Measurements from ENCODE around the gene INPP5E.

The INPP5E gene

DNA sequence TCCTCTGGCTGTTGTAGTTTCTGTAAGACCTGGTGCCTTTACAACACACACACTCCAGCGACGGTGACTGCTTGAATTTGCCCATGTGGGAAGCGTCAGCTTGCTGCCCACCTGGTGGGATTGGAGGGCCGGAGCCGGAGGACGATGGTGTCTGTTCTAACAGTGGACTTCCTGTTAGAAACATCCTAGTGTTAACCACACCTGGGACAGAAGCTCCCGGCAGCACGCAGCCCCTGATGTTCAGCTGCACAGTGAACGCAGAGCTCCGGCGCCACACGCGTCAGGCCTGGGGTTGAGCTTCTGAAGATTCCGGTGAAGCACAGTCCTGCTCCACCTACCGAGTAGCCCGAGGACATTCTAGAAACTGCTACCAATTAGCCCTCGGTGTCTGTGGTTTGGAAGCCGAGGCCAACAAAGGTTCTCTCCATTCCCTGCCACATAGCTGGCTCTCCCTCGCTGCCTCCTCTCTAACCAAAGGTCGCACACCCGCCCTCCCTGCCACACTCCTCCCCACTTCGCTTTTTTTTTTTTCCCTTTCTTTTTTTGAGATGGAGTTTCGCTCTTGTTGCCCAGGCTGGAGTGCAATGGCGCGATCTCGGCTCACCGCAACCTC, 14.8 kb downstream of the INPP5E start:
- H3K4me1 ChIP-seq (ENCODE audit: insufficient read depth, low read length): no peaks in the 10 kb centered on the region
- H3K9me3 ChIP-seq (ENCODE audit: low read length): no peaks in the 10 kb centered on the region
- no peak overlapping the region for H3K4me3 ChIP-seq (ENCODE audit: low read length)
- H2AFZ ChIP-seq (ENCODE audit: low read depth, low read length): no peak overlapping the region
- peaks cover 63% of the 10 kb centered on the region for H3K36me3 ChIP-seq (ENCODE audit: insufficient read depth, low read length)
- H3K27me3 ChIP-seq (ENCODE audit: insufficient read depth, low read length): no peaks in the 10 kb centered on the region

DNA sequence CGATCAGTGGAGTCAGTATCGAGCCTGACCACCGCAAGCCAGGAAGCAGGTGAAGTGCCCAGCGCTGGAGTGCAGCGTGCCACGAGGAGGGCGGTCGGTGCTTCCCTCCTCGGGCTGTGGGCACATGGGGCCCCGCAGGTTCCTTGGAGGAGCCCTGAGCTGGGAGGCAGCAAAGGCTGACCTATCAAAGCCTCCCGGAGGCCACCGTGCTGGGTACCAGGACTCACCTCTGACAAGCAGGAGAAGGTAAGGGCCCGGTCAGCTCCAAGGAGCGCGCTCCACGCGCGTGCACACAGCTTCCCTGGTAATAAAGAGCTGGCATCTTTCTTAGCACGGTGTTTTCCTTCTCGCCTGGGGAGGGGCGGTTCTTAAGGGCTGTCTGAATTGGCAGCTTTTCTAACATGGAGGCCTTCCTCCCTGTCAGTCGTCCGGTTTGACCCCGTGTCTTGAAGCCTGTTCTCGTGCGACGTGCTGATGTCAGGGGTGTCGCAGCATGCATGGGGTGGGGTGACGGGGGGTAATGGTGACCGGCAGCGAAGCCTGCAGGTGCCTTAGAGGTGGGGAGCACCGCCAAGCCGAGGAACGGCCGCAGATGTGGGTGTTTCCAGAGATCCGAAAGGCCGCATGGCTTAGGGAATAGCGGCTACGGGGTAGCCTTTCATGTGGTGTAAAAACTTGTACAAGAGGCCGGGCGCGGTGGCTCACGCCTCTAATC, 16.1 kb downstream of the INPP5E start:
- H3K4me1 ChIP-seq (ENCODE audit: insufficient read depth, low read length): no peaks in the 10 kb centered on the region
- H2AFZ ChIP-seq (ENCODE audit: low read depth, low read length): no peak overlapping the region
- H3K27me3 ChIP-seq (ENCODE audit: insufficient read depth, low read length): no peaks in the 10 kb centered on the region
- peaks cover 60% of the 10 kb centered on the region for H3K36me3 ChIP-seq (ENCODE audit: insufficient read depth, low read length)
- no peak overlapping the region for H3K4me3 ChIP-seq (ENCODE audit: low read length)
- H3K9me3 ChIP-seq (ENCODE audit: low read length): no peaks in the 10 kb centered on the region

DNA sequence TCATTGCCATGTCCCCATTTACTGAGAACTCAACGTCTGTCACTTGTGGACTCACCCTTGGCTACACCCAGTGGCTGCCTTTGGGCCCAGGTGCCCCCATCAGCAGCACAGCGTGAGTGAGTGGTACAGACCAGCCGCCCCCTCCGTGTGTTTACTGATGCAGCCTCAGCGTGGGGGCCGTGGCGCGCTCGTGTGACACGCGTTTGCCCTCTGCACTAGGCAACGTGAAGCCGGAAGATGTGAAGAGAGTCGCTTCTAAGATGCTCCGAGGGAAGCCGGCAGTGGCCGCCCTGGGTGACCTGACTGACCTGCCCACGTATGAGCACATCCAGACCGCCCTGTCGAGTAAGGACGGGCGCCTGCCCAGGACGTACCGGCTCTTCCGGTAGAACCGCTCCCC, 16.8 kb downstream of the INPP5E start:
- H3K4me3 ChIP-seq (ENCODE audit: low read length): no peak overlapping the region
- no peaks in the 10 kb centered on the region for H3K9me3 ChIP-seq (ENCODE audit: low read length)
- H3K36me3 ChIP-seq (ENCODE audit: insufficient read depth, low read length): peaks cover 66% of the 10 kb centered on the region
- no peaks in the 10 kb centered on the region for H3K4me1 ChIP-seq (ENCODE audit: insufficient read depth, low read length)
- H3K27me3 ChIP-seq (ENCODE audit: insufficient read depth, low read length): no peaks in the 10 kb centered on the region
- H2AFZ ChIP-seq (ENCODE audit: low read depth, low read length): no peak overlapping the region

DNA sequence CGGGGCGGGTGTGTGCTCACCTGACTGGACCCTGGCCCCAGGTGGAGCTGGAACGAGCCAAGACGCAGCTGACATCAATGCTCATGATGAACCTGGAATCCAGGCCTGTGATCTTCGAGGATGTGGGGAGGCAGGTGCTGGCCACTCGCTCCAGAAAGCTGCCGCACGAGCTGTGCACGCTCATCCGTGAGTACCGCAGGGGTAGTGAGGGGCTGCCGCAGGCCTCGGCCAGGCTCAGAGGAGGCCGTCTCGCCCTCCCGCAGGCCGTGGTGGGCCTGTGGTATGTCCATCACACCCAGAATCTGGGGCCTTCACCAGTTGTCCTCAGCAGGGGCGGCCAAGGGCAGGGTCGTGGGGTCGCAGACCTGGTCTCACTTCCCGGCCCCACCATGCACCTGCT, 17.9 kb downstream of the INPP5E start:
- Histone ChIP-seq H2AFZ (ENCODE audit: low read depth, low read length) (no peak overlapping the region), H3K9me3 (ENCODE audit: low read length) (no peaks in the 10 kb centered on the region), H3K4me1 (ENCODE audit: insufficient read depth, low read length) (no peaks in the 10 kb centered on the region), H3K4me3 (ENCODE audit: low read length) (no peak overlapping the region), H3K27me3 (ENCODE audit: insufficient read depth, low read length) (no peaks in the 10 kb centered on the region), H3K36me3 (ENCODE audit: insufficient read depth, low read length) (peaks cover 71% of the 10 kb centered on the region)

DNA sequence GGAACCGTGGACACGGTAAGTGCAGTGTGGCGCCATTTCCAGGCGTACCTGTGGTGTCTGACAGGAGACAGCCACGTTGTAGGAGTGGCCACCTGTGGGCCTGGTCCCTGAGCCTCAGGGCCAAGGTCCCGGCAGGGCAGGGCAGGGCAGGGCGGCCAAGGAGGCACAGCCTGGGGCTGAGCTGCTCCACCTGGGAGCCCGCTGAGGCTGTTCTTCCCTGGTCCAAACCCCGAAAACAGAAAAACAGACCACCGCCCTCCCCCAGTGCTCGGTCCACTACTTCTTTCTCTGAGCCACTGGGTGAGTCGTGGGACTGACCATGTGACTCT, 20.6 kb downstream of the INPP5E start:
- peaks cover 84% of the 10 kb centered on the region for H3K36me3 ChIP-seq (ENCODE audit: insufficient read depth, low read length)

DNA sequence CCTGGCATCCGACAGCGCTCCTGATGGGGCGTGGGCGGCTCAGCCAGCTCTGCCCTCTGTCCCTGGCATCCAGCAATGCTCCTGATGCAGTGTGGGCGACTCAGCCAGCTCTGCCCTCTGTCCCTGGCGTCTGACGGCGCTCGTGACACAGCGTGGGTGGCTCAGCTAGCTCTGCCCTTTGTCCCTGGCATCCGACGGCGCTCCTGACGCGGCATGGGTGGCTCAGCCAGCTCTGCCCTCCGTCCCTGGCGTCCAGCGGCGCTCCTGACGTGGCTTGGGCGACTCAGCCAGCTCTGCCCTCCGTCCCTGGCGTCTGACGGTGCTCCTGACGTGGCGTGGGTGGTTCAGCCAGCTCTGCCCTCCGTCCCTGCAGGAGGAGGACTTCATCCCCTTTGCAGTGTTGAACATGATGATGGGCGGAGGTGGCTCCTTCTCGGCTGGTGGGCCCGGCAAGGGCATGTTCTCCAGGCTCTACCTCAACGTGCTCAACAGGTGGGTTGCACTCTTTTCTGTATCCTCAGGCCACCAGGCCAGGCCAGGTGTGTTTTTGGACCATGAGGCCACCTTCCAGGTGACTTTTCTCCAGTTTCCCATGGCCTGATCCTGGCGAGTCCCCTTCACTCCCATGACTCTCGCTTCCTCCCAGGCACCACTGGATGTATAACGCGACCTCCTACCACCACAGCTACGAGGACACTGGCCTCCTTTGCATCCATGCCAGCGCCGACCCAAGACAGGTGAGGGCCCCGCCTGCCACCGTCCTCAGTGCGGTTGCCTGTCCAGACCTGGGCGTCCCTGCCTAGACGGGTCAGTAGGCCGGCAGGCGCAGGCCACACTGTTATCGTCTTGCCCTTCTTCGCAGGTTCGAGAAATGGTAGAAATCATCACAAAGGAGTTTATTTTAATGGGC, 21.2 kb downstream of the INPP5E start:
- H3K9me3 ChIP-seq (ENCODE audit: low read length): no peaks in the 10 kb centered on the region
- H3K27me3 ChIP-seq (ENCODE audit: insufficient read depth, low read length): no peaks in the 10 kb centered on the region
- H2AFZ ChIP-seq (ENCODE audit: low read depth, low read length): no peak overlapping the region
- H3K4me1 ChIP-seq (ENCODE audit: insufficient read depth, low read length): no peaks in the 10 kb centered on the region
- peaks cover 85% of the 10 kb centered on the region for H3K36me3 ChIP-seq (ENCODE audit: insufficient read depth, low read length)
- no peak overlapping the region for H3K4me3 ChIP-seq (ENCODE audit: low read length)

More for the DNA sequence above, 20.6 kb downstream of the INPP5E start:
- H3K27me3 ChIP-seq (ENCODE audit: insufficient read depth, low read length): no peaks in the 10 kb centered on the region
- no peaks in the 10 kb centered on the region for H3K4me1 ChIP-seq (ENCODE audit: insufficient read depth, low read length)
- H2AFZ ChIP-seq (ENCODE audit: low read depth, low read length): no peak overlapping the region
- H3K4me3 ChIP-seq (ENCODE audit: low read length): no peak overlapping the region
- H3K9me3 ChIP-seq (ENCODE audit: low read length): no peaks in the 10 kb centered on the region

DNA sequence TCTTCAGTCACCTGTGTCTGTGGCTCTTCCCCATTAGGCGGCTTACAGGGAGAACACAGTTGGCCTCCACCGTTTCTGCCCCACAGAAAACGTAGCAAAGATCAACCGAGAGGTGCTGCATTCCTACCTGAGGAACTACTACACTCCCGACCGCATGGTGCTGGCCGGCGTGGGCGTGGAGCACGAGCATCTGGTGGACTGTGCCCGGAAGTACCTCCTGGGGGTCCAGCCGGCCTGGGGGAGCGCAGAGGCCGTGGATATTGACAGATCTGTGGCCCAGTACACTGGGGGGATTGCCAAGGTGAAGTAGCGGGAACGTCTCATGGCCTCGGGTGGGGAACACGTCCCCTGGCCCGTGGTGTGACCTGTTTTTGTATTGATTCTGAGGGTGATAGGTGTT, 22.7 kb downstream of the INPP5E start:
- Histone ChIP-seq H2AFZ (ENCODE audit: low read depth, low read length) (no peak overlapping the region), H3K36me3 (ENCODE audit: insufficient read depth, low read length) (peaks cover 83% of the 10 kb centered on the region)

DNA sequence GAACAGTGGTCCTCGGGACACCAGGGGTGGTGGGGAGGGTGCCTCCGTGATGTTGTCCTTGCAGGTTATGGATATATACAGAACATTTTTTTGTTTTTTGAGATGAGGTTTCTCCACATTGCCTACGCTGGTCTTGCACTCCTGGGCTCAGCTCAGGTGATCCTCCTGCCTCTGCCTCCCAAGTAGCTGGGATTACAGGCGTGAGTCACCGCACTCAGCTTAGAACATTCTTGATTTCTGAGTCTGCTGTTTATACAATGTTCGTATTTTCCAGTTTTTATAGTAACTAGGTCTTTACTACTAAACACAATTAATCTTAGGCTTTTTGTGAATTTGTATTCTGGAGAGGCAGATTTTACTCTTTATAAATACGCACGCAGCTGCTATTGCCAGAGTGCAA, 23.2 kb downstream of the INPP5E start:
- Histone ChIP-seq H3K36me3 (ENCODE audit: insufficient read depth, low read length) (peaks cover 79% of the 10 kb centered on the region), H3K27me3 (ENCODE audit: insufficient read depth, low read length) (no peaks in the 10 kb centered on the region), H2AFZ (ENCODE audit: low read depth, low read length) (no peak overlapping the region)

More for the DNA sequence above, 22.7 kb downstream of the INPP5E start:
- no peaks in the 10 kb centered on the region for H3K9me3 ChIP-seq (ENCODE audit: low read length)
- H3K4me3 ChIP-seq (ENCODE audit: low read length): no peak overlapping the region
- H3K27me3 ChIP-seq (ENCODE audit: insufficient read depth, low read length): no peaks in the 10 kb centered on the region
- H3K4me1 ChIP-seq (ENCODE audit: insufficient read depth, low read length): peaks cover 1% of the 10 kb centered on the region

DNA sequence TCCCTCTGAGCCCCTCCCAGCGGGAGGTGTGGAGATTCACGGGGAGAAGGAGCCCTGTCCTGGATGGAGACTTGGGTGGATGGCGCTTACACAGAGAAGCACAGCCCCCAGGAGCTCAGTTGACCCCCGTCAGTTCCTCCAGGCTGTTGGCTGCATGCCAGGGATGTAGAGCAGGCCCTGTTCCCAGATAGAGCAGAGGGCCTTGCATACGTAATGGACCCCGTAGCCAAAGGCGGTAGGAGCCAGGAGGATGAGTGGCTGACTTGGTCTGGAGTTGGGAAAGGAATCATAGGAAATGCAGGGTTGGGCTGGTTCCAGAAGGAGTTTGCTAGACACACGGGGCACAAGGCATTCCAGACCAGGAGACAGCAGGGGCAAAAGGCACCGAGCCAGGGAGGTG, 26.7 kb downstream of the INPP5E start:
- Histone ChIP-seq H3K9me3 (ENCODE audit: low read length) (no peaks in the 10 kb centered on the region), H3K4me1 (ENCODE audit: insufficient read depth, low read length) (peaks cover 17% of the 10 kb centered on the region), H3K4me3 (ENCODE audit: low read length) (no peak overlapping the region), H3K27me3 (ENCODE audit: insufficient read depth, low read length) (no peaks in the 10 kb centered on the region), H3K36me3 (ENCODE audit: insufficient read depth, low read length) (peaks cover 55% of the 10 kb centered on the region), H2AFZ (ENCODE audit: low read depth, low read length) (no peak overlapping the region)

More for the DNA sequence above, 23.2 kb downstream of the INPP5E start:
- Histone ChIP-seq H3K9me3 (ENCODE audit: low read length) (no peaks in the 10 kb centered on the region), H3K4me3 (ENCODE audit: low read length) (no peak overlapping the region), H3K4me1 (ENCODE audit: insufficient read depth, low read length) (peaks cover 6% of the 10 kb centered on the region)

DNA sequence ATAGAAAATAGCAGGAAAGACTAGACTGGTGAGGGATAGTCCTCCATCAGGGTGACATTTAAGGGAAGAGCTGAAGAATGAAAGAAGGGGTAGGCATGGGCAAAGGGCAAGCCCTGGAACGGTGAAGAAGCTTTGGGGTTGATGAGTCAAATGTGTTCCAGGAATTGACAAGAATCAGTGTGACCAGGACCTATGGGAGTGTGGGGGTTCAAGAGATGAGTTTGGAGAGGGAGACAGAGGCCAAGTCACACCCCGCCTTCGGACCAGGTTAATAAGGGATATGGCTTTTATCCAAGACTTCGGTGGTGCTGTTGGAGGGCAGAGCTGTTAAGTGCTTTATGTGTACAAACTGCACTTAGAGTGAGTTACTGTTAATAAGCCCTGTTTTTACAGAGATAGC, 28.3 kb downstream of the INPP5E start:
- Histone ChIP-seq H3K27me3 (ENCODE audit: insufficient read depth, low read length) (no peaks in the 10 kb centered on the region), H3K4me3 (ENCODE audit: low read length) (peak overlapping the region; percentile 96), H2AFZ (ENCODE audit: low read depth, low read length) (no peak overlapping the region), H3K36me3 (ENCODE audit: insufficient read depth, low read length) (peaks cover 50% of the 10 kb centered on the region), H3K9me3 (ENCODE audit: low read length) (no peaks in the 10 kb centered on the region), H3K4me1 (ENCODE audit: insufficient read depth, low read length) (peaks cover 17% of the 10 kb centered on the region)

DNA sequence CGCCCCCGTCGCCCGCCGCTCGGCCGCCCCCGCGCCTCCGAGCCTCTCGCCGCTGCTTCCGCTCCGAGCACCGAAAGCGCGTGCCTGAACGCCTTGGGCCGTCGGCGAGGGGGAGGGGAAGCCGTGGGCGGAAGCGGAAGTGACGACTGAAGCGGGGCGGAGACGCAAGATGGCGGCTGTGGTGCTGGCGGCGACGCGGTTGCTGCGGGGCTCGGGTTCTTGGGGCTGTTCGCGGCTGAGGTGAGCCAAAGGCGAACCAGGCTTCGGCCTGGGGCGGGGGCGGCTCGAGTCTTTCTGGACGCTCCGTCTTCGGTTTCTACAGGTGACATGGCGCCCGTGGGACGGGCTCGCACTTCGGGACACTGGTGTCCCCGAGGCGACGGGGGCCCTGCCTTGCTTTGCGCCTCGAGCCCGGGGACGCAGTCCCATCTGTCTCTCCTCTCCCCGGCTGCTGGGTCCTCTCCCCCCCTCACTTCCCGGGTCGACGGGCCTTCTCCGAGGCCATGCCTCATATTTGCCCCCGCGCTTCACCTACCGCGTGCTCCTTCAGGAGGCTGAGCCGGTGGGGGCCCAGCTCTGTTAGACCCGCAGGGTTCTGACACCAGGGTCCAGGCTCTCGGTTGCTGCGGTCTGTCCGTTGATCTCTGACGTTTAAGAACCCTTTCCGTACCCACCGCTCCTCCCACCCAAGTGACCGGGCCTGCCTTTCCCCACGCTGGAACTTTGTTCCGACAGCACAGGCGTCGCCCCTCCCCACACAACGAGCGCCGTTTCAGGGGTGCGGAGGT, 29.0 kb downstream of the INPP5E start, which contains the start of the genes ENTR1 and PMPCA:
Gene ENTR1 (minus strand): TSS at position 115 of the 788 bp plus-strand sequence. CDS start 217 bp downstream, outside the sequence.
Gene PMPCA (plus strand): TSS at position 159 of the 788 bp plus-strand sequence. CDS start 11 bp downstream, at position 170.
- Histone ChIP-seq H3K27me3 (ENCODE audit: insufficient read depth, low read length) (no peaks in the 10 kb centered on the region), H2AFZ (ENCODE audit: low read depth, low read length) (no peak within 1 kb of the TSS), H3K9me3 (ENCODE audit: low read length) (no peaks in the 10 kb centered on the region), H3K4me3 (ENCODE audit: low read length) (peak within 1 kb of the TSS; percentile 96), H3K4me1 (ENCODE audit: insufficient read depth, low read length) (peaks cover 17% of the 10 kb centered on the region), H3K36me3 (ENCODE audit: insufficient read depth, low read length) (peaks cover 46% of the 10 kb centered on the region)

DNA sequence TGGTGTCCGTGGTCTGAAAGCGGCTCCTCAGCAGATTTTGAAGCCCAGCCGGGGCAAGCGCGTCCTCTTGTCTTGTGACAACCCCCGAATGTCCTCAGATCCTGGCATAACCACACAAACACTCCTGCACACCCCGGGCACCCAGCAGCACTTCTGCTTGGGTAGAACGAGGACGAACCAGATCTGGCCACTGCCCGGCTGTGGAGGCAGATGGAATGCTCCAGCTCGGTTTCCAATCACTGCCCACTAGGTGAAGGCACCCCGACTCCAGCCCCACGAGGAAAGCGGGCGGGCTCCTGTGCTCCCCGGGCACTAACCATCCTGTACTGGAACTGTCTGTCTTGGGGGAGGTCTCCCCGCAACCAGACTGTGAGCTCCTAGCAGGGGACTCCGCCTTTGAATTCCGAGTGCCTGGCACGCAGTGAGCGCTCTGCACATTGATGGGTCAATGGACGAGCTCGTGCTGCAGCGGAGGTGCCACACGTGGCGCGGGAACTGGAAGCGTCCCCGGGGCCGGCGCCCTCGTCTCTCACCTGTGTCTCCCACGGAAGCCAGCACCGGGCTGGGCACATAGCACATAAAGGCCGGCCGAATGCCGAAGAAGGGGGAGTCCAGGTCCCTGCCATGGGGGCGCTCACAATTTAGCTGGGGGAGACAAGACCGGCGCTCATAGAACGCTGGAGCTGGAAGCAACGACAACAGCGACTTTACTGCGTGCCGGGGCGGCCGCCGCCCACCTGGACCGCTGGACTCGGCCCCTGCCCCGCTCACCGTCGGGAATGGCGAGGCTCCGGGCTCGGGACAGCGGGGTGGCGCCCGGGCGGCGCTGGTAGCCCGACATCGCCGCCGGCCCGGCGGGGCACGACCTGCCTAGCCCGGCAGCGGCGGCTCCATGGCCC, 29.8 kb downstream of the INPP5E start:
- Histone ChIP-seq H3K4me3 (ENCODE audit: low read length) (peak overlapping the region; percentile 96), H3K36me3 (ENCODE audit: insufficient read depth, low read length) (peaks cover 49% of the 10 kb centered on the region), H2AFZ (ENCODE audit: low read depth, low read length) (no peak overlapping the region), H3K4me1 (ENCODE audit: insufficient read depth, low read length) (peaks cover 17% of the 10 kb centered on the region), H3K9me3 (ENCODE audit: low read length) (no peaks in the 10 kb centered on the region), H3K27me3 (ENCODE audit: insufficient read depth, low read length) (no peaks in the 10 kb centered on the region)
